GM19351 (cell line): Measurements from ENCODE around the gene LRRC75B.
"Not testable (repeated sequence)": the region's sequence is repeated elsewhere in the genome, so short reads cannot be mapped to it uniquely, and the experiment has no call there.

Experiments used
- ATAC-seq: cut with Tn5 transposase; IDR thresholded peaks from one replicate; pipeline ENCODE4 v1.9.1; 2021; ENCODE audit warnings: mild to moderate bottlenecking, moderate library complexity; ENCODE audit not compliant: unreplicated experiment

The LRRC75B gene

GRCh38 chr22:24592851-24593558 is at the start of gene LRRC75B:
TSS of gene LRRC75B (minus strand) at chr22:24593073. CDS start at chr22:24593039, 34 bp downstream.
- peak; percentile 84 for ATAC-seq

- not testable (repeated sequence) for ATAC-seq
Measured at GRCh38 chr22:24642307-24642706, 49.4 kb upstream of the LRRC75B start.

DNA sequence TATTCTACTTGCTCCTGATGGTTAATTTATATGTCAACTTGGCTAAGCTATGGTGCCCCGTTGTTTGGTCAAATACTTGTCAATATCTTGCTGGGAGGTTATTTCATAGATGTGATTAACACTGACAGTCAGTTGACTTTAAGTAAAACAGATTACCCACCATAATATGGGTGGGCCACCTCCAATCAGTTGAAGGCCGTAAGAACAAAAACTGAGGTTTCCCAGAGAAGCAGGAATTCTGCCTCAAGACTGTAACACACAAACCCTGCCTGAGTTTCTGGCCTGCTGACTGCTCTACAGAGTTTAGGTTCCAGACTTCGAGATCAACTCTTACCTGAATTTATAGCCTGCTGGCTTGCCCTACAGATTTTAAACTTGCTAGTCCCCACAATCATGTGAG is 43.6 kb upstream of the LRRC75B start:
- ATAC-seq = not testable (repeated sequence)

DNA sequence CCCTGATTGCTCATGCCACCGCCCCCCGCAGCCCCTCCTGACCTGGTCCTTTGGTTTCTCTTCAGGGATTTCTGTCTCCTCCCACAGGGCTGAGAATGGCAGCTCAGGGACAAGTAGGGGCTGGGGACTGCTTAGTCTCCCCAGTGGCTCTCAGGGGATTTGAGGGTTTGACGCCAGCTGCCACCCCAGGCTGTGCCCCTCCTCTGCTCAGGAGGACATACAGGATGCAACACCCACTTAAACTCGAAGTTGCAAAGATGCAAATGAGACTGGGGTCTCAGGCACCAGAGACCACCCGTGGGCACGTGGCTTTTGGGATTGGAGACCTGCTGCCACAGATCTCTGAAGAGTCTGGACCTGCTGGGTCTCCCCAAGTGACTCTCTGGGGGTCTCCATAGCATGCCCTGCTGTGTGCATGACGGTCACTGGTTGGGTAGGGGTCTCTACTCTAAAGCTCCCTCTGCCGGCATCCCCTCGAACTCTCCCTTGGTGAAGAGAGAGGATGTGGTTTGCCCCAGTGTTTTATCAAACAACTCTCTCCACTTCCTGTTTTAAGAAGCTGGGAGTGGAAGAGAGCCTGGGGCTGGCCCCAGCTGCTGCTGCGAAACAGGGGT is 42.0 kb upstream of the LRRC75B start:
- ATAC-seq = not testable (repeated sequence)

- ATAC-seq = not testable (repeated sequence)
Measured at GRCh38 chr22:24633231-24634023, 40.6 kb upstream of the LRRC75B start.

DNA sequence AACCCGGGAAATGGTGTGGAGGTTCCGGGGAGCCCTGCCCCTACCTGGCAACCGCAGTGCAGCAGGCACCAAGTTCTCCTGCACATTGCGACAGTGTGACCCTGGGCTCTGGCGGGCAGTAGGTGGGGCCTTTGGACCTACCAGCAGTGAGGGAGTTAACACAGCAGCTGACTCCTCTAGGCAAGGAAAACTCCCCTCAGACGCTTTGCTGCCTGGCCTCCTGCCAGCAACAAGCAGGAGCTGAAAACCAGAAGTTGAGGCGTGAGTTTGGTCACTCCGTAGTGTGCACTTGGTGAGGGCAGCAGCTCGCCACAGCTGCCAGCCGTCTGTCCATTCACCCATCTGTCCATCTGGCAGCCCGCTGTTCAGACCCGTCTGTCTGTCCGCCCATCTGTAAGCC is 39.8 kb upstream of the LRRC75B start:
- ATAC-seq = not testable (repeated sequence)

- not testable (repeated sequence) for ATAC-seq
Measured at GRCh38 chr22:24631430-24632122, 38.7 kb upstream of the LRRC75B start.

GRCh38 chr22:24630812-24631427 is 38.0 kb upstream of the LRRC75B start:
- ATAC-seq = not testable (repeated sequence)

DNA sequence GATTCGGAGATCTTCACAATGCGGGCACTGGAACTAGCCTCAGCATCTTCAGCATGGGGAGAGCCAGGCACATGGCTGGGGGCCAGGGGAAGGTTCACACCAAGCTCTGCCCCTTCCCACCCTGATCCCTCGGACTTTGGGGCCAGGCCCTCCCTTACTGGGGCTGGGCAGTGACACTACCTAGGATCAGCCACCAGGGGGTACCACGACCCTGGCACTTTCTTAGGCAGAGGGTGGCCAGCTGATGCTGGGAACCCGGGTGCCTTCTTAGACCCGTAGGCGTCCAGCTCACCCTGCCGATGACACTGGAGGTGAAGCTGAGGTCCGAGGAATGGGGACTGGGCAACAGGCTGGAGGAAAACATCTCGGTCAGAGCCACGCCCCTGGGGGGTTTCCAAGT is 36.2 kb upstream of the LRRC75B start:
- not testable (repeated sequence) for ATAC-seq

DNA sequence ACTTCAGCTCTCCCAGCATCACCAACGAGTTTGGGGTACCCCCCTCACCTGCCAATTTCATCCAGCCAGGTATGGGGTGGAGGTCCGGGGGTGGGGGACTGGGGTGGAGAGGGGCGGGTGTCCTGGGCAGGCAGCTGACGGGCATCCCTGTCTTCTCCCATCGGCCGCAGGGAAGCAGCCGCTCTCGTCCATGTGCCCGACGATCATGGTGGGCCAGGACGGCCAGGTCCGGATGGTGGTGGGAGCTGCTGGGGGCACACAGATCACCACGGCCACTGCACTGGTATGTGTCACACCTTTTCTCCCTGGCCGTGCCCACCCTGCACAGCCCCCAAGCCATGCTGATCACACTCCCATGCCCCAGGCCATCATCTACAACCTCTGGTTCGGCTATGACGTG is 35.0 kb upstream of the LRRC75B start:
- not testable (repeated sequence) for ATAC-seq

DNA sequence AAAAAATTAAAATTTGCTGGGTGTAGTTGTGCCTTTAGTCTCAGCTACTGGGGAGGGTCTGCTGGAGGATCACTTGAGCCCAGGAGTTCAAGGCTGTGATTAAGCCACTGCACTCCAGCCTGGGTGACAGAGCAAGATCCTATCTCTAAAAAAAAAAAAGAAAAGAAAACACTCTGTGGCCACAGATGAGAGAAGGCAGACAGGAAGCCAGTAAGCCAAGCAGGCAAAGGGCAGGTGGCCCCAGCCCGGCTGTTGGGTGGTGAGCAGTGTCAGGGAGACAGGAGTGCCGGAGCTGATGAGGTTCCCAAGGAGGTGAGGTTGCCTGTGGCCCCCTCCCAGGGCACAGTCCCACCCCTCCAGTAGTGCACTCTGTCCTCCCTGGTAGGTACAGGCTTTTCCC is 29.7 kb upstream of the LRRC75B start:
- not testable (repeated sequence) for ATAC-seq

- ATAC-seq = not testable (repeated sequence)
Measured at GRCh38 chr22:24621244-24621643, 28.4 kb upstream of the LRRC75B start.

- ATAC-seq = not testable (repeated sequence)
Measured at GRCh38 chr22:24614794-24615193, 21.9 kb upstream of the LRRC75B start.

DNA sequence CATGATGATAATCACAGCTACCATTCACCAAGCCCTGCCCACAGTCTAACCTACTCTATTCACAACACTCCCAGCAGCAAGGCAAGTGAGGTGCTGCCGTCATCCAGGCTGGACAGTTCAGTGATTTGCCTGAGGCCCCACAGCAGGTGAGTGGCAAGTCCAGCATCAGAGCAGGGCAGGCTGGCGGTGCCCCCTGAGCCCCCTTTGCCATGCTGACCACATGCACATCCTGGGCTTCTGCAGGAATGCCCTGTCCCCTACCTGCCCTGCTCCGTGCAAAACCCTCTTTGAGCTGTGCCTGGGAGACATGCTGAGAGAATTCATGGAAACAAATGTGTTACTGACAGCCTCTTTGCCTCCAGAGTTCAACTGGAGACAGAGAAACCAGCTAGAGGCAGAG is 17.0 kb upstream of the LRRC75B start:
- ATAC-seq = not testable (repeated sequence)

GRCh38 chr22:24608327-24608726 is 15.5 kb upstream of the LRRC75B start:
- not testable (repeated sequence) for ATAC-seq

- ATAC-seq = peak; percentile 69
Measured at GRCh38 chr22:24607429-24607983, 14.6 kb upstream of the LRRC75B start.

DNA sequence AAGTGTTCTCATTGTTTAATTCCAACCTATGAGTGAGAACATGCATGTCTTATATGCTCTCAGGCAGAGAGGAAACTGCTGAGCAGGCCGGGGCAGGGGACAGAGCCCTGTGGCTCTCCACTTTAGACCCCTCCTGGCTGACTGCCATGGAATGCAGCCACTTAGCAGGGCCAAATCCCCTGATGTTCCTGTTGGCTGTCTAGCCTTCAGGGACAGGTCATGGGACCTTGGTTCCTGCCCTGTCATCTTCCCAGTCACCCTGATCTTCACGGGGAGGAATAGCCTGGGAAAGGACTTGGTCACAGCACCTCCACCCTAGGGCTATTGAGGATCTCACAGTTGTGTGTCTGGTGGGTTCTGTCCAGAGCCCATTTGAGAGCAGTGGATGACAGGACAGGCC is 13.5 kb upstream of the LRRC75B start:
- ATAC-seq = not testable (repeated sequence)

DNA sequence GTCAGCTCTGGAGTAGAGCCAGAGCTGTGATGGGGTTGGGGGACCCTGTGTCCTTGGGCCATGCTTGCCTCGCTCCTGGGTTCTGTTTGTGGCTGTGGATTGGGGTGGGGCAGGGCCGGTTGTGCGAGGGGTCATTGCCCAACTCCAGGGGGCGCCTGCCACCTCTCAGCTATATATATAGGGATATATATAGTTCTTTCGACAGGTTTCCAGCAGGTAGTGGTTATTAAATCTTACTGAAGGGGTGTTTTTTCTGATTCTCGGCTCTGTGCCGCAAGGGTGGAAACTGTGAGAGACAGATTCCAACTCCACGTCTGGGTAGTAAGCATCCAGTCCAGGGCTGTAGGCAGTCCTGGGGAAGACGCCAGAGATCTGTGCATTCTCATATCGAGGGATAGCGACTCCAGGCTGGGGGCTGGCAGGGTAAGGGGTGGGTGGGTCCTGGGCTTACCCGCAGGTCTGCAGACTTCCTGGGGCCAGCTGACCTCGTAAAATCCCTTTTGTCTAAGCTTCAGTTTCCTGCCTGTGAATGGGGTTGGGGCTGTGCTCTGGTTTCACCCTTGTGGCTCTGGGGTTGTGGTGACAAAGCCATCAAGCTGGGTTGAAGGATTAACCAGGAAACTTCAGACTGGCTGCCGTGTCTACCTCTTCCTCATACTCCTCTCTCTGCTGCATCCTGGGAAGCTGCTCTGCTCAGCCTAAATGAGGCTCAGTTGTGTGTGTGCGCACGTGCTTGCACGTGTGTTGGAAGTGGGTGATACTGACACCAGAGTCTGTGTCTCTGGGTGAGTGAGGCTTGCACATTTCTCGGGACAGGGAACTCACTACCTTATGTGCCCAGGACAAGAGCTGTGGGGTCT is 11.1 kb upstream of the LRRC75B start:
- not testable (repeated sequence) for ATAC-seq
